K562 (cell line): ENCODE measurements around the gene CACNG5.

Experiments
- CREB1 ChIP-seq, 2 experiments: sonication (generic) in 1 of 2; formaldehyde crosslinking in 1 of 2; IDR thresholded peaks; 2 replicates each; pipeline versions ENCODE4 v1.6.1 to v1.8.0; 2012 to 2022; ENCODE audit warnings: inconsistent platforms in 1 of 2, mild to moderate bottlenecking in 1 of 2, missing genetic modification reagents in 1 of 2, moderate library complexity in 1 of 2
- CTCF ChIP-seq, 3 experiments: IDR thresholded peaks in 2 of 3; conservative IDR thresholded peaks in 1 of 3; 2 replicates each; pipeline ENCODE4 v1.5.1; 2011 to 2012; ENCODE audit warnings: low read length in 3 of 3, mild to moderate bottlenecking in 3 of 3, control low read depth in 2 of 3, improper control_type of control experiment in 1 of 3, inconsistent platforms in 1 of 3, low read depth in 1 of 3, mixed read lengths in 1 of 3, moderate library complexity in 1 of 3; ENCODE audit not compliant: insufficient read depth in 2 of 3
- EGR1 ChIP-seq: fragments of 450-650 bp; conservative IDR thresholded peaks from 2 replicates; pipeline ENCODE4 v1.6.1; 2017; ENCODE audit warnings: mild to moderate bottlenecking
- IRF2 ChIP-seq: sonication (generic); formaldehyde crosslinking; IDR thresholded peaks from 2 replicates; pipeline ENCODE4 v1.8.1; 2022; ENCODE audit warnings: mild to moderate bottlenecking, missing genetic modification reagents
- JUN ChIP-seq, 2 experiments: sonication (generic) in 1 of 2; formaldehyde crosslinking in 1 of 2; IDR thresholded peaks; 2 replicates each; pipeline versions ENCODE4 v1.6.1 to v1.8.0; 2012 to 2022; ENCODE audit warnings: borderline replicate concordance in 2 of 2, mild to moderate bottlenecking in 2 of 2, improper control_type of control experiment in 1 of 2, low read depth in 1 of 2, low read length in 1 of 2, missing genetic modification reagents in 1 of 2
- POLR2A ChIP-seq: fragments of 450-650 bp; conservative IDR thresholded peaks from 2 replicates; pipeline ENCODE4 v1.6.1; 2016
- POLR2AphosphoS5 ChIP-seq: IDR thresholded peaks from 2 replicates; pipeline ENCODE4 v1.6.1; 2011; ENCODE audit warnings: mild to moderate bottlenecking, low read depth, low read length, moderate library complexity; ENCODE audit not compliant: control insufficient read depth, insufficient read depth
- SP1 ChIP-seq: sonication (generic); formaldehyde crosslinking; IDR thresholded peaks from 2 replicates; pipeline ENCODE4 v1.8.1; 2022; ENCODE audit warnings: mild to moderate bottlenecking, missing genetic modification reagents
- ZNF398 ChIP-seq: fragments of 250-450 bp; sonication (Bioruptor Pico); IDR thresholded peaks from 2 replicates; pipeline ENCODE4 v1.8.0; 2021; ENCODE audit warnings: moderate library complexity, mild to moderate bottlenecking, inconsistent platforms
- TF ChIP-seq, protein P1 (sequence below): fragments of 450-650 bp; IDR thresholded peaks from 2 replicates; pipeline ENCODE4 v1.6.1; 2018; ENCODE audit not compliant: partially characterized antibody

- TF ChIP-seq CTCF (IDR thresholded peaks at IDR 0.05 in 2 of 3, conservative IDR thresholded peaks at IDR 0.05 in 1 of 3; ENCODE audit: insufficient read depth in 2 of 3, low read depth in 1 of 3, low read length in 3 of 3) (no peak), POLR2A (no peak), ZNF398 (CRISPR knock-in tag) (no peak), CREB1 (IDR thresholded peaks at IDR 0.05) (no peak), CREB1 (CRISPR knock-in tag; IDR thresholded peaks at IDR 0.05) (no peak), IRF2 (CRISPR knock-in tag) (no peak), POLR2AphosphoS5 (no peak), SP1 (CRISPR knock-in tag) (no peak), EGR1 (no peak), JUN (IDR thresholded peaks at IDR 0.05; ENCODE audit: borderline replicate concordance, low read depth, low read length) (no peak), JUN (CRISPR knock-in tag; IDR thresholded peaks at IDR 0.05; ENCODE audit: borderline replicate concordance) (no peak)
- TF ChIP-seq, protein P1, sequence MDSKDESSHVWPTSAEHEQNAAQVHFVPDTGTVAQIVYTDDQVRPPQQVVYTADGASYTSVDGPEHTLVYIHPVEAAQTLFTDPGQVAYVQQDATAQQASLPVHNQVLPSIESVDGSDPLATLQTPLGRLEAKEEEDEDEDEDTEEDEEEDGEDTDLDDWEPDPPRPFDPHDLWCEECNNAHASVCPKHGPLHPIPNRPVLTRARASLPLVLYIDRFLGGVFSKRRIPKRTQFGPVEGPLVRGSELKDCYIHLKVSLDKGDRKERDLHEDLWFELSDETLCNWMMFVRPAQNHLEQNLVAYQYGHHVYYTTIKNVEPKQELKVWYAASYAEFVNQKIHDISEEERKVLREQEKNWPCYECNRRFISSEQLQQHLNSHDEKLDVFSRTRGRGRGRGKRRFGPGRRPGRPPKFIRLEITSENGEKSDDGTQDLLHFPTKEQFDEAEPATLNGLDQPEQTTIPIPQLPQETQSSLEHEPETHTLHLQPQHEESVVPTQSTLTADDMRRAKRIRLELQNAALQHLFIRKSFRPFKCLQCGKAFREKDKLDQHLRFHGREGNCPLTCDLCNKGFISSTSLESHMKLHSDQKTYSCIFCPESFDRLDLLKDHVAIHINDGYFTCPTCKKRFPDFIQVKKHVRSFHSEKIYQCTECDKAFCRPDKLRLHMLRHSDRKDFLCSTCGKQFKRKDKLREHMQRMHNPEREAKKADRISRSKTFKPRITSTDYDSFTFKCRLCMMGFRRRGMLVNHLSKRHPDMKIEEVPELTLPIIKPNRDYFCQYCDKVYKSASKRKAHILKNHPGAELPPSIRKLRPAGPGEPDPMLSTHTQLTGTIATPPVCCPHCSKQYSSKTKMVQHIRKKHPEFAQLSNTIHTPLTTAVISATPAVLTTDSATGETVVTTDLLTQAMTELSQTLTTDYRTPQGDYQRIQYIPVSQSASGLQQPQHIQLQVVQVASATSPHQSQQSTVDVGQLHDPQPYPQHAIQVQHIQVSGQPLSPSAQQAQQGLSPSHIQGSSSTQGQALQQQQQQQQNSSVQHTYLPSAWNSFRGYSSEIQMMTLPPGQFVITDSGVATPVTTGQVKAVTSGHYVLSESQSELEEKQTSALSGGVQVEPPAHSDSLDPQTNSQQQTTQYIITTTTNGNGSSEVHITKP: no peak
Measured at GRCh38 chr17:66843627-66844026, 8.7 kb downstream of the CACNG5 start.
